Non-pigmented ciliary epithelial cell (primary cell): Measurements from ENCODE around the gene ZNF644.

Experiments
- DNase-seq: peaks from one replicate; pipeline ENCODE4 v3.0.0-alpha.2; 2010; ENCODE audit warnings: low read depth

The ZNF644 gene

GRCh38 chr1:91020967-91021685 lies 709 bp downstream of the ZNF644 start:
- DNase-seq = no peak

- DNase-seq = no peak
Measured at GRCh38 chr1:91020486-91020885, 1.3 kb downstream of the ZNF644 start.

- DNase-seq = no peak
Measured at GRCh38 chr1:91018006-91018405, 3.8 kb downstream of the ZNF644 start.

GRCh38 chr1:91015794-91016550 lies 5.9 kb downstream of the ZNF644 start:
- DNase-seq = no peak

- DNase-seq = no peak
Measured at GRCh38 chr1:91015358-91015780, 6.5 kb downstream of the ZNF644 start.

- no peak for DNase-seq
Measured at GRCh38 chr1:91014475-91014874, 7.4 kb downstream of the ZNF644 start.

- no peak for DNase-seq
Measured at GRCh38 chr1:91013302-91013701, 8.5 kb downstream of the ZNF644 start.

GRCh38 chr1:91012196-91012595 lies 9.6 kb downstream of the ZNF644 start:
- DNase-seq = no peak

- no peak for DNase-seq
Measured at GRCh38 chr1:91011726-91012125, 10.1 kb downstream of the ZNF644 start.

GRCh38 chr1:91007827-91008226 lies 14.0 kb downstream of the ZNF644 start:
- no peak for DNase-seq

GRCh38 chr1:91007092-91007491 lies 14.7 kb downstream of the ZNF644 start:
- DNase-seq = no peak

- DNase-seq = no peak
Measured at GRCh38 chr1:91006113-91006908, 15.5 kb downstream of the ZNF644 start.

GRCh38 chr1:91005285-91005684 lies 16.6 kb downstream of the ZNF644 start:
- no peak for DNase-seq

- no peak for DNase-seq
Measured at GRCh38 chr1:91004145-91004544, 17.7 kb downstream of the ZNF644 start.

GRCh38 chr1:90996742-90997413 lies 25.0 kb downstream of the ZNF644 start:
- DNase-seq = no peak

GRCh38 chr1:90995311-90995894 lies 26.4 kb downstream of the ZNF644 start:
- DNase-seq = no peak

- no peak for DNase-seq
Measured at GRCh38 chr1:90994461-90994860, 27.4 kb downstream of the ZNF644 start.

GRCh38 chr1:90993245-90993644 lies 28.6 kb downstream of the ZNF644 start:
- DNase-seq = no peak

- DNase-seq = no peak
Measured at GRCh38 chr1:90990779-90991178, 31.1 kb downstream of the ZNF644 start.

GRCh38 chr1:90989990-90990389 lies 31.8 kb downstream of the ZNF644 start:
- no peak for DNase-seq

GRCh38 chr1:90989302-90989701 lies 32.5 kb downstream of the ZNF644 start:
- no peak for DNase-seq

- no peak for DNase-seq
Measured at GRCh38 chr1:90987841-90988240, 34.0 kb downstream of the ZNF644 start.
